Fibroblast of lung (primary cell): Measurements from ENCODE around the gene RACGAP1. TPM values are rescaled to one million over a fixed set of nuclear protein-coding genes. Genes with fewer than 3 reads are reported as not detected.

ENCODE experiments used
- DNase-seq, 2 donors: peaks; one replicate each; pipeline versions ENCODE4 v3.0.0 to v3.0.0-alpha.2; 2010; ENCODE audit warnings: low read depth in 2 of 2
- H2AFZ ChIP-seq: 2 replicates; pipeline ENCODE4 v1.5.1; 2012; ENCODE audit warnings: low read length, control low read depth, inconsistent platforms
- H3K27ac ChIP-seq: 2 replicates; pipeline ENCODE4 v1.5.1; 2011; ENCODE audit warnings: low read length, control low read depth; ENCODE audit not compliant: insufficient read depth
- H3K27me3 ChIP-seq: 2 replicates; pipeline ENCODE4 v1.5.1; 2011; ENCODE audit warnings: mild to moderate bottlenecking, low read length; ENCODE audit not compliant: control insufficient read depth, insufficient read depth
- H3K36me3 ChIP-seq: 2 replicates; pipeline ENCODE4 v1.5.1; 2011; ENCODE audit warnings: low read length; ENCODE audit not compliant: control insufficient read depth, insufficient read depth
- H3K4me1 ChIP-seq: 2 replicates; pipeline ENCODE4 v1.5.1; 2011; ENCODE audit warnings: low read length; ENCODE audit not compliant: control insufficient read depth, insufficient read depth; ENCODE audit errors: extremely low read depth
- H3K4me2 ChIP-seq: 2 replicates; pipeline ENCODE4 v1.5.1; 2011; ENCODE audit warnings: low read length, control low read depth; ENCODE audit not compliant: insufficient read depth; ENCODE audit errors: extremely low read depth
- H3K4me3 ChIP-seq, 4 experiments: fragments of 200-600 bp in 1 of 4; sonication (generic) in 1 of 4; replicated peaks in 1 of 4; 2 replicates each; pipeline ENCODE4 v1.5.1; 2011 to 2016; ENCODE audit warnings: low read length in 4 of 4, low read depth in 3 of 4, mild to moderate bottlenecking in 3 of 4, control low read depth in 2 of 4, inconsistent platforms in 1 of 4, mixed read lengths in 1 of 4; ENCODE audit not compliant: insufficient read depth in 1 of 4; ENCODE audit errors: control extremely low read depth in 1 of 4
- H3K79me2 ChIP-seq: 2 replicates; pipeline ENCODE4 v1.5.1; 2012; ENCODE audit warnings: mild to moderate bottlenecking, low read length, inconsistent platforms; ENCODE audit not compliant: control insufficient read depth, insufficient read depth
- H3K9ac ChIP-seq: 2 replicates; pipeline ENCODE4 v1.5.1; 2011; ENCODE audit warnings: mild to moderate bottlenecking, low read length, control low read depth; ENCODE audit not compliant: insufficient read depth
- H3K9me3 ChIP-seq: 2 replicates; pipeline ENCODE4 v1.5.1; 2012; ENCODE audit warnings: low read depth, low read length; ENCODE audit not compliant: control insufficient read depth, insufficient read depth
- H4K20me1 ChIP-seq: 2 replicates; pipeline ENCODE4 v1.5.1; 2011; ENCODE audit warnings: low read length; ENCODE audit not compliant: control insufficient read depth, insufficient read depth; ENCODE audit errors: extremely low read depth
- EZH2 ChIP-seq: IDR thresholded peaks from 2 replicates; pipeline ENCODE4 v1.5.1; 2012; ENCODE audit warnings: low read length, control low read depth, mild to moderate bottlenecking; ENCODE audit errors: missing control alignments
- polyA plus RNA-seq, 2 donors: library from polyadenylated mRNA; depleted of rRNA in 1 of 2; stranded (reverse) in 1 of 2; unstranded in 1 of 2; fragments of >200 nt; gene quantifications; 2 replicates each; pipeline ENCODE4 v1.2.1, GENCODE V29; 2011 to 2012; ENCODE audit warnings: missing spikeins in 1 of 2
- total RNA-seq: library from RNA; depleted of rRNA; stranded (reverse); fragments of >200 nt; gene quantifications from 2 replicates; pipeline ENCODE4 v1.2.1, GENCODE V29; 2014
- TF ChIP-seq, protein P1 (sequence below), 2 donors: IDR thresholded peaks in 1 of 2; conservative IDR thresholded peaks in 1 of 2; 1 replicate in 1 of 2; 2 replicates in 1 of 2; pipeline ENCODE4 v1.5.1; 2011 to 2012; ENCODE audit warnings: low read length in 2 of 2, control low read depth in 1 of 2, inconsistent platforms in 1 of 2, low read depth in 1 of 2, mild to moderate bottlenecking in 1 of 2

RACGAP1 gene
- total and polyA plus RNA-seq, 2 donors (not counting 1 experiment from before 2014, with no cell fraction given) = 22.9 to 38.1 TPM

GRCh38 chr12:50062728-50063460 is 37.6 kb upstream of the RACGAP1 start:
- H3K4me2 ChIP-seq = no peak overlapping the region
- H3K79me2 ChIP-seq = no peaks in the 10 kb centered on the region
- no peak overlapping the region for H3K9ac ChIP-seq
- H3K4me3 ChIP-seq = no peak overlapping the region
- no peaks in the 10 kb centered on the region for H3K36me3 ChIP-seq
- H2AFZ ChIP-seq = no peak overlapping the region
- TF ChIP-seq, protein P1, sequence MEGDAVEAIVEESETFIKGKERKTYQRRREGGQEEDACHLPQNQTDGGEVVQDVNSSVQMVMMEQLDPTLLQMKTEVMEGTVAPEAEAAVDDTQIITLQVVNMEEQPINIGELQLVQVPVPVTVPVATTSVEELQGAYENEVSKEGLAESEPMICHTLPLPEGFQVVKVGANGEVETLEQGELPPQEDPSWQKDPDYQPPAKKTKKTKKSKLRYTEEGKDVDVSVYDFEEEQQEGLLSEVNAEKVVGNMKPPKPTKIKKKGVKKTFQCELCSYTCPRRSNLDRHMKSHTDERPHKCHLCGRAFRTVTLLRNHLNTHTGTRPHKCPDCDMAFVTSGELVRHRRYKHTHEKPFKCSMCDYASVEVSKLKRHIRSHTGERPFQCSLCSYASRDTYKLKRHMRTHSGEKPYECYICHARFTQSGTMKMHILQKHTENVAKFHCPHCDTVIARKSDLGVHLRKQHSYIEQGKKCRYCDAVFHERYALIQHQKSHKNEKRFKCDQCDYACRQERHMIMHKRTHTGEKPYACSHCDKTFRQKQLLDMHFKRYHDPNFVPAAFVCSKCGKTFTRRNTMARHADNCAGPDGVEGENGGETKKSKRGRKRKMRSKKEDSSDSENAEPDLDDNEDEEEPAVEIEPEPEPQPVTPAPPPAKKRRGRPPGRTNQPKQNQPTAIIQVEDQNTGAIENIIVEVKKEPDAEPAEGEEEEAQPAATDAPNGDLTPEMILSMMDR (conservative IDR thresholded peaks at IDR 0.05 in 1 of 2, IDR thresholded peaks at IDR 0.05 in 1 of 2; ENCODE audit: low read depth in 1 of 2, low read length in 2 of 2) = no peak
- no peak for TF ChIP-seq EZH2
- no peaks in the 10 kb centered on the region for H4K20me1 ChIP-seq
- H3K27me3 ChIP-seq = no peaks in the 10 kb centered on the region
- H3K9me3 ChIP-seq = no peaks in the 10 kb centered on the region
- no peak overlapping the region for H3K27ac ChIP-seq
- peak in 1 of 2 donors; percentile 55 for DNase-seq
- peaks cover 3% of the 10 kb centered on the region for H3K4me1 ChIP-seq

GRCh38 chr12:50061946-50062686 is 36.8 kb upstream of the RACGAP1 start:
- no peak overlapping the region for H2AFZ ChIP-seq
- peak in 1 of 2 donors; percentile 70 for DNase-seq
- H3K4me3 ChIP-seq = no peak overlapping the region
- no peaks in the 10 kb centered on the region for H3K36me3 ChIP-seq
- TF ChIP-seq EZH2 = no peak
- TF ChIP-seq, protein P1 (conservative IDR thresholded peaks at IDR 0.05 in 1 of 2, IDR thresholded peaks at IDR 0.05 in 1 of 2; ENCODE audit: low read depth in 1 of 2, low read length in 2 of 2) = no peak
- no peaks in the 10 kb centered on the region for H4K20me1 ChIP-seq
- H3K79me2 ChIP-seq = no peaks in the 10 kb centered on the region
- peaks cover 3% of the 10 kb centered on the region for H3K4me1 ChIP-seq
- H3K27me3 ChIP-seq = no peaks in the 10 kb centered on the region
- no peak overlapping the region for H3K4me2 ChIP-seq
- no peak overlapping the region for H3K27ac ChIP-seq
- no peaks in the 10 kb centered on the region for H3K9me3 ChIP-seq
- H3K9ac ChIP-seq = no peak overlapping the region

GRCh38 chr12:50061171-50061570 is 35.9 kb upstream of the RACGAP1 start:
- H3K4me1 ChIP-seq = peaks cover 7% of the 10 kb centered on the region
- no peaks in the 10 kb centered on the region for H3K79me2 ChIP-seq
- no peaks in the 10 kb centered on the region for H4K20me1 ChIP-seq
- no peak for TF ChIP-seq EZH2
- TF ChIP-seq, protein P1 (conservative IDR thresholded peaks at IDR 0.05 in 1 of 2, IDR thresholded peaks at IDR 0.05 in 1 of 2; ENCODE audit: low read depth in 1 of 2, low read length in 2 of 2) = no peak
- no peak overlapping the region for H3K4me2 ChIP-seq
- no peak overlapping the region for H3K9ac ChIP-seq
- H3K4me3 ChIP-seq = no peak overlapping the region
- DNase-seq = no peak
- H3K27ac ChIP-seq = no peak overlapping the region
- H3K9me3 ChIP-seq = no peaks in the 10 kb centered on the region
- H2AFZ ChIP-seq = no peak overlapping the region
- H3K27me3 ChIP-seq = peaks cover 7% of the 10 kb centered on the region
- no peaks in the 10 kb centered on the region for H3K36me3 ChIP-seq
